Aorta (tissue), 5 donors: ENCODE data around the gene SHC4. TPM values are rescaled to one million over a fixed set of nuclear protein-coding genes. Genes with fewer than 3 reads are reported as not detected.

Experiments used
- ATAC-seq: fragments of 200-7000 bp; cut with Tn5 transposase; one replicate; pipeline ENCODE4 v1.9.1; 2022; ENCODE audit warnings: moderate library complexity; ENCODE audit not compliant: low FRiP score
- DNase-seq, 2 donors: peaks; one replicate each; pipeline ENCODE4 v3.0.0-alpha.2; 2020
- H3K27ac ChIP-seq, 2 donors: one replicate each; pipeline ENCODE4 v1.5.1; 2013; ENCODE audit warnings: low read length in 2 of 2, mild to moderate bottlenecking in 2 of 2, moderate library complexity in 2 of 2, control low read depth in 1 of 2, inconsistent platforms in 1 of 2, low read depth in 1 of 2
- H3K27me3 ChIP-seq, 2 donors: one replicate each; pipeline ENCODE4 v1.6.1; 2013; ENCODE audit warnings: control low read depth in 1 of 2, low read length in 1 of 2, mild to moderate bottlenecking in 1 of 2, moderate library complexity in 1 of 2; ENCODE audit not compliant: insufficient read depth in 2 of 2, control insufficient read depth in 1 of 2
- H3K36me3 ChIP-seq, 2 donors: one replicate each; pipeline ENCODE4 v1.6.1; 2013; ENCODE audit warnings: control low read depth in 1 of 2, low read length in 1 of 2, mild to moderate bottlenecking in 1 of 2; ENCODE audit not compliant: insufficient read depth in 2 of 2, control insufficient read depth in 1 of 2
- H3K4me1 ChIP-seq, 2 donors: one replicate each; pipeline ENCODE4 v1.6.1; 2013; ENCODE audit warnings: low read length in 2 of 2, control low read depth in 1 of 2, mild to moderate bottlenecking in 1 of 2, moderate library complexity in 1 of 2; ENCODE audit not compliant: insufficient read depth in 2 of 2, control insufficient read depth in 1 of 2
- H3K4me3 ChIP-seq, 2 donors: one replicate each; pipeline ENCODE4 v1.5.1; 2013; ENCODE audit warnings: low read length in 2 of 2, control low read depth in 1 of 2, mild to moderate bottlenecking in 1 of 2
- H3K9me3 ChIP-seq: one replicate; pipeline ENCODE4 v1.6.1; 2013; ENCODE audit warnings: mild to moderate bottlenecking, low read length; ENCODE audit not compliant: control insufficient read depth
- WGBS, 2 donors: extraction: QIAGEN DNeasy Blood & Tissue Kit; methylation state at CpG; one replicate each; pipeline ENCODE4 v1.1.7; 2013; 5-methylcytosine and 5-hydroxymethylcytosine counted together
- intact Hi-C, 2 donors: fragments of 100-400 bp; cut with DNase I; formaldehyde crosslinking; loops; one replicate each; pipeline versions ENCODE4 v1.14.2 to v1.15.0; 2022
- polyA plus RNA-seq, 2 donors: library from polyadenylated mRNA; stranded (reverse); fragments of 200-250 nt; gene quantifications; one replicate each; pipeline ENCODE4 v1.2.3, GENCODE V29; 2013
- total RNA-seq, 2 donors: library from RNA; stranded (reverse); fragmentation: NEBNext Ultra II Directional; extraction: Animal tissue kit (Norgen Biotek cat#: 25700); gene quantifications; one replicate each; pipeline ENCODE4 v1.2.1, GENCODE V29; 2021
- donor health status: healthy with polysubstance abuse.
- donor health status: Bipolar disorder and iron deficiency.
- donor health status: DM: no; HTN: no; CAD: no.
- donor health status: DM: no; HTN: no; CAD: no.
- donor health status: DM: yes; HTN: yes; CAD: no.

Gene SHC4
- total and polyA plus RNA-seq, 4 donors = 4.4 to 18.6 (median 7.2) TPM

- H3K27me3 ChIP-seq = no peaks in the 10 kb centered on the region
- ATAC-seq (no peak), DNase-seq (no peak)
- no peaks in the 10 kb centered on the region for H3K9me3 ChIP-seq
- WGBS, 2 donors = 93 to 94% methylated on average over 1 of the region's 1 CpG
- H3K4me3 ChIP-seq = no peak overlapping the region
- intact Hi-C loops = no loop called here
- no peaks in the 10 kb centered on the region for H3K4me1 ChIP-seq
- peaks cover 2% of the 10 kb centered on the region in 2 donors for H3K36me3 ChIP-seq
- no peak overlapping the region for H3K27ac ChIP-seq
These were observed 138.6 kb downstream of the SHC4 start for GRCh38 chr15:48825075-48825474.

- Histone ChIP-seq H3K4me1 (no peaks in the 10 kb centered on the region), H3K27ac (no peak overlapping the region), H3K4me3 (no peak overlapping the region), H3K9me3 (no peaks in the 10 kb centered on the region), H3K27me3 (no peaks in the 10 kb centered on the region), H3K36me3 (peaks cover 2% of the 10 kb centered on the region in 2 donors)
- no peak for DNase-seq
- intact Hi-C loops = no loop called here
- WGBS, 2 donors = 18 to 29% methylated on average over 1 of the region's 1 CpG
- ATAC-seq = no peak
These were observed 140.0 kb downstream of the SHC4 start for GRCh38 chr15:48823706-48824105.

- H3K27ac ChIP-seq = no peak overlapping the region
- H3K27me3 ChIP-seq = no peaks in the 10 kb centered on the region
- no peaks in the 10 kb centered on the region for H3K9me3 ChIP-seq
- ATAC-seq (no peak), DNase-seq (no peak)
- 6 to 9% methylated on average over 1 of the region's 1 CpG for WGBS, 2 donors
- H3K4me3 ChIP-seq = no peak overlapping the region
- H3K4me1 ChIP-seq = no peaks in the 10 kb centered on the region
- intact Hi-C loops = no loop called here
- H3K36me3 ChIP-seq = peaks cover 2% of the 10 kb centered on the region in 2 donors
These were observed 140.5 kb downstream of the SHC4 start for GRCh38 chr15:48823237-48823636.

GRCh38 chr15:48814286-48814685 lies 149.4 kb downstream of the SHC4 start:
- no peak overlapping the region for H3K4me3 ChIP-seq
- H3K4me1 ChIP-seq = no peaks in the 10 kb centered on the region
- WGBS, 2 donors = 76 to 78% methylated on average over 2 of the region's 2 CpGs
- intact Hi-C loops = loop anchor here in 1 of 2 donors (5.0 kb wide), 2 partner anchors 167 to 457 kb away; partner anchors contain the start of gene FBN1
- no peaks in the 10 kb centered on the region for H3K9me3 ChIP-seq
- H3K36me3 ChIP-seq = no peaks in the 10 kb centered on the region
- no peak overlapping the region for H3K27ac ChIP-seq
- ATAC-seq = no peak
- no peaks in the 10 kb centered on the region for H3K27me3 ChIP-seq
- DNase-seq = no peak

- no peak overlapping the region for H3K27ac ChIP-seq
- no peaks in the 10 kb centered on the region for H3K9me3 ChIP-seq
- peak overlapping the region; percentile 52 to 63 for H3K4me3 ChIP-seq
- DNase-seq (no peak), ATAC-seq (no peak)
- WGBS, 2 donors = 10 to 11% methylated on average over 25 of the region's 25 CpGs
- no peaks in the 10 kb centered on the region for H3K4me1 ChIP-seq
- intact Hi-C loops = loop anchor here in 1 of 2 donors (5.0 kb wide), 2 partner anchors 164 to 454 kb away; partner anchors contain the start of gene FBN1
- no peaks in the 10 kb centered on the region for H3K27me3 ChIP-seq
- no peaks in the 10 kb centered on the region for H3K36me3 ChIP-seq
These were observed 152.3 kb downstream of the SHC4 start for GRCh38 chr15:48811325-48811958.

- Histone ChIP-seq H3K4me1 (no peaks in the 10 kb centered on the region), H3K27ac (no peak within 1 kb of the TSS), H3K9me3 (no peaks in the 10 kb centered on the region), H3K4me3 (peak within 1 kb of the TSS; percentile 55 to 72), H3K36me3 (no peaks in the 10 kb centered on the region), H3K27me3 (no peaks in the 10 kb centered on the region)
- WGBS, 2 donors = 0 to 1% methylated on average over 50 to 51 of the region's 51 CpGs
- intact Hi-C loops = loop anchor here in 1 of 2 donors (5.0 kb wide), 2 partner anchors 163 to 453 kb away; partner anchors contain the start of gene FBN1
- ATAC-seq (peak; percentile 98), DNase-seq (peak; percentile 98 to 99)
These were observed 153.1 kb downstream of the SHC4 start, which contains the start of gene CEP152 for GRCh38 chr15:48810414-48811324. Gene CEP152, minus strand, starts transcription at chr15:48811069. Its CDS starts 5,420 bp downstream, at chr15:48805649.

GRCh38 chr15:48806151-48806550 lies 157.6 kb downstream of the SHC4 start:
- no peaks in the 10 kb centered on the region for H3K9me3 ChIP-seq
- ATAC-seq (no peak), DNase-seq (no peak)
- no peaks in the 10 kb centered on the region for H3K4me1 ChIP-seq
- WGBS, 2 donors = 7 to 17% methylated on average over 2 of the region's 2 CpGs
- intact Hi-C loops = loop anchor here in 1 of 2 donors (10.0 kb wide), 1 partner anchor 451 kb away; no protein-coding TSS in a partner anchor
- H3K4me3 ChIP-seq = no peak overlapping the region
- no peaks in the 10 kb centered on the region for H3K27me3 ChIP-seq
- no peak overlapping the region for H3K27ac ChIP-seq
- H3K36me3 ChIP-seq = no peaks in the 10 kb centered on the region

- 42 to 62% methylated on average over 2 of the region's 2 CpGs for WGBS, 2 donors
- Histone ChIP-seq H3K4me3 (no peak overlapping the region), H3K27ac (no peak overlapping the region), H3K27me3 (no peaks in the 10 kb centered on the region), H3K9me3 (no peaks in the 10 kb centered on the region), H3K4me1 (no peaks in the 10 kb centered on the region), H3K36me3 (no peaks in the 10 kb centered on the region)
- no peak for ATAC-seq
- no peak for DNase-seq
- intact Hi-C loops = loop anchor here in 1 of 2 donors (10.0 kb wide), 1 partner anchor 451 kb away; no protein-coding TSS in a partner anchor
These were observed 158.1 kb downstream of the SHC4 start for GRCh38 chr15:48805591-48805990.
